Measurements from ENCODE around the gene TSHR. TPM values are rescaled to one million over a fixed set of nuclear protein-coding genes. Genes with fewer than 3 reads are reported as not detected.

The TSHR gene
- total and polyA plus RNA-seq, 2 of the 4 experiments (the other 2 are of a cell fraction) = not detected

DNA sequence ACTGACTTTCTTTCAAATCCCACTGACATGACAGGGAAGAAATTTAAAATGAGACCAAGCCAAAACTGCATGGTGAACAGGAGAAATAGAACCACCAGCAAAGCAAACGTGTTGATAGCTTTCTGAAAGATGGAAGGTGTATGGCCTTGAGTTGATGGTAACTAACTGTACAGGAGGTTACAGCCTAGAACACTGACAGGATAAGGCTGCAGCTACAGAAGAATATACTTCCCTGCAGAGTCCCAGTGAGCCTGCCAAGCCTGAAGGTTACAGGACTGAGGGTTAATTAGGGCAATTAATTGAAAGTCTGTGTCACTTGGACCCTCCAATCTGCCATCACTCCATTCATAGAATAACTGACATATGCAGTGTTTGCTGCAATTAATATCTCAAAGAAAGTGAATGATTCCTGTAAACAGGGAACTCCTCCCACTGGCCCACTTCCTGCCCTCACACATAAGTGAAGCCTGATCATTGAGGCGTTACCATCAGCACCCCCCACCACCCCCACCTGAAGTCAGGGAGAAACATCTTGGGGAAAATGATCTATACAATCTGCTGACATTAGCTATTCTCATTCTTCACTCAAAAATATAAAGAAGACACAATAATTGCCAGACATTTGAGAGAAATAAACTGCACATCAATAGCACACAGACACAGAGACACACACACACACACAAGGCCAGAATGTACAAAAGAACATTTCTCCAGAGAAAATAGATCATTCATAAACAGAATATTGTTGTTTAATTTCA lies 191.9 kb downstream of the TSHR start:
- no peak for DNase-seq
- no peak overlapping the region for H4K8ac ChIP-seq (ENCODE audit: low read depth in 2 of 2, low read length in 2 of 2)
- no peaks in the 10 kb centered on the region for H3K79me1 ChIP-seq (ENCODE audit: low read depth in 1 of 2, low read length in 2 of 2)
- no peak overlapping the region for H3K9ac ChIP-seq (ENCODE audit: low read depth, low read length)
- H2AK5ac ChIP-seq (ENCODE audit: low read depth, low read length) = no peak overlapping the region
- no peak overlapping the region for H3K4ac ChIP-seq (ENCODE audit: low read depth, low read length)
- no peaks in the 10 kb centered on the region for H3K9me3 ChIP-seq (ENCODE audit: control insufficient read depth, insufficient read depth, low read length)
- no peak overlapping the region for H3K23ac ChIP-seq (ENCODE audit: low read depth, low read length)
- ChIA-PET CTCF (no interaction called here), POLR2A (ENCODE audit: unreplicated experiment) (no interaction called here)
- H3K18ac ChIP-seq (ENCODE audit: low read depth, low read length) = no peak overlapping the region
- H4K20me1 ChIP-seq (ENCODE audit: insufficient read depth, low read length) = no peaks in the 10 kb centered on the region
- H2BK15ac ChIP-seq (ENCODE audit: low read depth, low read length) = no peak overlapping the region
- H3K27me3 ChIP-seq (ENCODE audit: control insufficient read depth, insufficient read depth, low read length) = no peaks in the 10 kb centered on the region
- no peak overlapping the region for H3K4me3 ChIP-seq (ENCODE audit: insufficient read depth, low read depth, low read length)
- no peak overlapping the region for H4K91ac ChIP-seq (ENCODE audit: insufficient read depth, low read depth, low read length)
- in situ Hi-C loops (cut with MboI; ENCODE audit: low sequenced_read_pairs) (no loop called here), dilution Hi-C loops (cut with HindIII; ENCODE audit: low sequenced_read_pairs, unreplicated experiment) (no loop called here), intact Hi-C loops (cut with micrococcal nuclease) (no loop called here)
- H2BK20ac ChIP-seq (ENCODE audit: low read depth, low read length) = no peak overlapping the region
- no CpG with 5 or more reads among the region's 2 CpGs for WGBS, 2 experiments (ENCODE audit: extremely low coverage in 2 of 2, insufficient read length in 1 of 2)
- H2BK120ac ChIP-seq (ENCODE audit: low read depth, low read length) = no peak overlapping the region
- no peak overlapping the region for H2AFZ ChIP-seq (replicated peaks; ENCODE audit: low read length, poor library complexity)
- no peak for ATAC-seq (ENCODE audit: low read depth)
- H3K14ac ChIP-seq (replicated peaks; ENCODE audit: low read depth, low read length) = no peak overlapping the region
- TF ChIP-seq, protein P1, sequence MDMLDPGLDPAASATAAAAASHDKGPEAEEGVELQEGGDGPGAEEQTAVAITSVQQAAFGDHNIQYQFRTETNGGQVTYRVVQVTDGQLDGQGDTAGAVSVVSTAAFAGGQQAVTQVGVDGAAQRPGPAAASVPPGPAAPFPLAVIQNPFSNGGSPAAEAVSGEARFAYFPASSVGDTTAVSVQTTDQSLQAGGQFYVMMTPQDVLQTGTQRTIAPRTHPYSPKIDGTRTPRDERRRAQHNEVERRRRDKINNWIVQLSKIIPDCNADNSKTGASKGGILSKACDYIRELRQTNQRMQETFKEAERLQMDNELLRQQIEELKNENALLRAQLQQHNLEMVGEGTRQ (IDR thresholded peaks at IDR 0.05; ENCODE audit: low read depth, low read length) = no peak
- peak; percentile 44; the same call in 1 of the 2 replicates for TF ChIP-seq MAFK (IDR thresholded peaks at IDR 0.05; ENCODE audit: low read depth, low read length)
- H3K36me3 ChIP-seq (ENCODE audit: control insufficient read depth, insufficient read depth, low read length) = no peaks in the 10 kb centered on the region
- no peak overlapping the region for H3K27ac ChIP-seq (ENCODE audit: insufficient read depth, low read length)
- no peaks in the 10 kb centered on the region for H3K9me1 ChIP-seq (ENCODE audit: insufficient read depth, low read length)
- no peak overlapping the region for H3K56ac ChIP-seq (ENCODE audit: extremely low read depth, insufficient read depth, low read length)
- no peak overlapping the region for H2AK9ac ChIP-seq (replicated peaks; ENCODE audit: low read depth, low read length, poor library complexity)
- no peaks in the 10 kb centered on the region for H3K4me1 ChIP-seq (ENCODE audit: control insufficient read depth, insufficient read depth, low read length)
- H4K5ac ChIP-seq (ENCODE audit: low read depth, low read length) = no peak overlapping the region
- no peak overlapping the region for H3K4me2 ChIP-seq (ENCODE audit: low read depth, low read length)
- no TSS peak for BruUV-seq (replicated peaks)
- H2BK5ac ChIP-seq (ENCODE audit: low read depth, low read length, poor library complexity, severe bottlenecking) = no peak overlapping the region
